ENCODE measurements around the gene UACA. TPM values are rescaled to one million over a fixed set of nuclear protein-coding genes. Genes with fewer than 3 reads are reported as not detected.
A peak's percentile ranks its signal among the peaks of the same experiment; 100 is the strongest.

Gene UACA
- total RNA-seq, 1 experiment from 2014 or later = 141 TPM

GRCh38 chr15:70781236-70781635 is 17.9 kb upstream of the UACA start:
- H3K27me3 Mint-ChIP-seq (ENCODE audit: insufficient read depth, unreplicated experiment) = no peaks in the 10 kb centered on the region
- peaks cover 68% of the 10 kb centered on the region for H3K4me1 Mint-ChIP-seq (ENCODE audit: low read depth, unreplicated experiment)
- BruUV-seq (replicated peaks) = no TSS peak
- peak overlapping the region; percentile 88 for H3K27ac Mint-ChIP-seq (ENCODE audit: unreplicated experiment)
- Histone ChIP-seq H3K36me3 (ENCODE audit: control insufficient read depth, insufficient read depth, low read length) (no peaks in the 10 kb centered on the region), H3K4me3 (ENCODE audit: low read depth, low read length) (no peak overlapping the region), H3K9me3 (no peaks in the 10 kb centered on the region), H3K27me3 (replicated peaks; ENCODE audit: control insufficient read depth, insufficient read depth, low read length) (no peaks in the 10 kb centered on the region), H3K4me1 (peaks cover 73% of the 10 kb centered on the region)
- POLR2A ChIA-PET = no interaction called here
- peaks cover 11% of the 10 kb centered on the region for H3K9me3 Mint-ChIP-seq (ENCODE audit: unreplicated experiment)
- H3K4me3 Mint-ChIP-seq (ENCODE audit: unreplicated experiment) = peak overlapping the region; percentile 27
- H3K36me3 Mint-ChIP-seq (ENCODE audit: insufficient read depth, unreplicated experiment) = peaks cover 5% of the 10 kb centered on the region
- TF ChIP-seq, protein P1, sequence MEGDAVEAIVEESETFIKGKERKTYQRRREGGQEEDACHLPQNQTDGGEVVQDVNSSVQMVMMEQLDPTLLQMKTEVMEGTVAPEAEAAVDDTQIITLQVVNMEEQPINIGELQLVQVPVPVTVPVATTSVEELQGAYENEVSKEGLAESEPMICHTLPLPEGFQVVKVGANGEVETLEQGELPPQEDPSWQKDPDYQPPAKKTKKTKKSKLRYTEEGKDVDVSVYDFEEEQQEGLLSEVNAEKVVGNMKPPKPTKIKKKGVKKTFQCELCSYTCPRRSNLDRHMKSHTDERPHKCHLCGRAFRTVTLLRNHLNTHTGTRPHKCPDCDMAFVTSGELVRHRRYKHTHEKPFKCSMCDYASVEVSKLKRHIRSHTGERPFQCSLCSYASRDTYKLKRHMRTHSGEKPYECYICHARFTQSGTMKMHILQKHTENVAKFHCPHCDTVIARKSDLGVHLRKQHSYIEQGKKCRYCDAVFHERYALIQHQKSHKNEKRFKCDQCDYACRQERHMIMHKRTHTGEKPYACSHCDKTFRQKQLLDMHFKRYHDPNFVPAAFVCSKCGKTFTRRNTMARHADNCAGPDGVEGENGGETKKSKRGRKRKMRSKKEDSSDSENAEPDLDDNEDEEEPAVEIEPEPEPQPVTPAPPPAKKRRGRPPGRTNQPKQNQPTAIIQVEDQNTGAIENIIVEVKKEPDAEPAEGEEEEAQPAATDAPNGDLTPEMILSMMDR (IDR thresholded peaks at IDR 0.05; ENCODE audit: insufficient read depth in 1 of 2, low read depth in 1 of 2, low read length in 1 of 2, severe bottlenecking in 1 of 2, unreplicated experiment in 1 of 2) = no peak
- intact Hi-C loops (cut with micrococcal nuclease; ENCODE audit: unreplicated experiment) = loop anchor here (2.0 kb wide), 1 partner anchor 18 kb away; the partner anchor contains the start of gene UACA
- CTCF ChIA-PET = interaction anchor here (0.5 to 1.1 kb wide), 2 partner anchors 31 to 128 kb away, joined by 3 to 6 read pairs; no protein-coding TSS in a partner anchor
- peak; percentile 67 to 84 for DNase-seq

DNA sequence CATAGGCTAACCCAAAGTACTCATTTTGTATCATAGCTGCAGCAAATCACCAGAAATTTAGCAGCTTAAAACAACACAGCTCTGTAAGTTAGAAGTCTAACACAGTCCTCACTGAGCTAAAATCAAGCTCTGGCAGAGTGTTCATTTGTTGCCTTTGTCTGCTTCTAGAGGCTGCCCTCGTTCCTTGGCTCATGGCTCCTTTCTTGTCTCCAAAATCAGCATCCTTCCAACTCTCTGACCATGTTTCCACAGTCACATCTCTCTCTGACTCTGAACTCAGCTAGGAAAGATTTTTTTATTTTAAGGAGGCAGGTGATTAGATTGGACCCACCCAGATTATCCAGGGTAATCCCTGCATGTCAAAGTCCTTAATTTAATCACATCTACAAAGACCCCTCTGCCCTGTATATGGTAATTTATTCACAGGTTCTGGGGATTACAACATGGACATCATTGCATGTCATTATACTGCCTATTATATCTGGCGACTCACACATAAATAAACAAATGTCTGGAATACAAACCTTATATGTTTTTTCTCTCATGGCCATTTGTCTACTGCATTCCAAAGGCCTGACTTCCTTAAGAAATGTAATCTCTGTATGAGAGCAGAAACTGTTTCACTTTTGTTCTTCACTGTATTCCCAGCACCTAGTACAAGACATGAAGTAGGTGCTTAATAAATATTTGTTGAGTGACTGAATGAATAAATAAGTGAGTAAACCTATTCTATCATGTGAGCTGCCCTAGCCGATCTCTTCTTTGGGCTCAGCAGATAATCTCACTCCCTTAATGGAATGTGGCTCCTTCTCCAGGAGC is 15.1 kb upstream of the UACA start:
- Histone ChIP-seq H3K4me3 (ENCODE audit: low read depth, low read length) (no peak overlapping the region), H3K4me1 (peaks cover 48% of the 10 kb centered on the region), H3K36me3 (ENCODE audit: control insufficient read depth, insufficient read depth, low read length) (no peaks in the 10 kb centered on the region), H3K27me3 (replicated peaks; ENCODE audit: control insufficient read depth, insufficient read depth, low read length) (no peaks in the 10 kb centered on the region), H3K9me3 (no peaks in the 10 kb centered on the region)
- Mint-ChIP-seq H3K27ac (ENCODE audit: unreplicated experiment) (peak overlapping the region; percentile 81), H3K9me3 (ENCODE audit: unreplicated experiment) (peaks cover 11% of the 10 kb centered on the region), H3K36me3 (ENCODE audit: insufficient read depth, unreplicated experiment) (no peaks in the 10 kb centered on the region), H3K4me1 (ENCODE audit: low read depth, unreplicated experiment) (peaks cover 47% of the 10 kb centered on the region), H3K27me3 (ENCODE audit: insufficient read depth, unreplicated experiment) (no peaks in the 10 kb centered on the region), H3K4me3 (ENCODE audit: unreplicated experiment) (peak overlapping the region; percentile 51)
- CTCF ChIA-PET = no interaction called here
- POLR2A ChIA-PET = interaction anchor here (0.6 kb wide), 1 partner anchor 87 kb away, joined by 3 read pairs; no protein-coding TSS in a partner anchor
- TF ChIP-seq, protein P1 (IDR thresholded peaks at IDR 0.05; ENCODE audit: insufficient read depth in 1 of 2, low read depth in 1 of 2, low read length in 1 of 2, severe bottlenecking in 1 of 2, unreplicated experiment in 1 of 2) = no peak
- no peak for DNase-seq
- BruUV-seq (replicated peaks) = no TSS peak
- intact Hi-C loops (cut with micrococcal nuclease; ENCODE audit: unreplicated experiment) = loop anchor here (1.0 kb wide), 1 partner anchor 10 kb away; no protein-coding TSS in a partner anchor

DNA sequence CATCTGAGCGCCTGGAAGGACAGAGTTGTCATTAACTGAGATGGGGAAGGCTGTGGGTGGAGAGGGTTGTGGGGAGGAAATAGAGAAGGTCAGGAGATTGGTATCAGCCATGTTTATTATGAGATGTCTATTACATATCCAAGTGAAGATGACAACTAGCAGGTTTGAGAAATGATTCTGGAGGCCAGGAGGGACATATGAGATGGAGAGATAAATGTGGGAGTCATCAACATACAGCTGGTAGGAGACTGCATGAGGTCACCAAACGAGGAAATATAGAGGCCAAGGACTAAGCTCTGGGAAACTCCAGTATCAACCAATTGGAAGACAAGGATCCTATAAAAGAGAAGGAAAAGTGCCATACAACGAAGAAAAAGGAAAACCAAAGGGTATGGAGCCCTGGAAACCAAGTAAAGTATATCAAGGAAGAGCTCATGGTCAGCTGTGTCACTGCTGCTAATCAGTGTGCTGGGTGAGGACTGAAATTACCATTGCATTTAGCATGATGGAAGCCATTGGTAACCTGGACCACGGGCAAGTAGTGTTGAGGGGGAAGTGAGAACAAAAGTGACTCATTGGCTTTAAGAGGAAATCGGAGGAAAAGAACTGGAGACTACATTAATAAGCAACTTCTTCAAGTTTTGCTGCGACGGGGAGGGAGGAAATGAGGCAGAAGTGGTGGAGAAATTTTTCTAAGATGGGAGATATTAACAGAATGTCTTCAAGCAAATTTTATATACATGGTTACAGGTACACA is 14.0 kb upstream of the UACA start:
- Histone ChIP-seq H3K4me3 (ENCODE audit: low read depth, low read length) (no peak overlapping the region), H3K9me3 (no peaks in the 10 kb centered on the region), H3K36me3 (ENCODE audit: control insufficient read depth, insufficient read depth, low read length) (no peaks in the 10 kb centered on the region), H3K4me1 (peaks cover 39% of the 10 kb centered on the region), H3K27me3 (replicated peaks; ENCODE audit: control insufficient read depth, insufficient read depth, low read length) (no peaks in the 10 kb centered on the region)
- TF ChIP-seq, protein P1 (IDR thresholded peaks at IDR 0.05; ENCODE audit: insufficient read depth in 1 of 2, low read depth in 1 of 2, low read length in 1 of 2, severe bottlenecking in 1 of 2, unreplicated experiment in 1 of 2) = no peak
- ChIA-PET CTCF (no interaction called here), POLR2A (no interaction called here)
- intact Hi-C loops (cut with micrococcal nuclease; ENCODE audit: unreplicated experiment) = no loop called here
- peaks cover 11% of the 10 kb centered on the region for H3K9me3 Mint-ChIP-seq (ENCODE audit: unreplicated experiment)
- DNase-seq = no peak
- no peaks in the 10 kb centered on the region for H3K27me3 Mint-ChIP-seq (ENCODE audit: insufficient read depth, unreplicated experiment)
- no peaks in the 10 kb centered on the region for H3K36me3 Mint-ChIP-seq (ENCODE audit: insufficient read depth, unreplicated experiment)
- H3K27ac Mint-ChIP-seq (ENCODE audit: unreplicated experiment) = peak overlapping the region; percentile 29
- no peak overlapping the region for H3K4me3 Mint-ChIP-seq (ENCODE audit: unreplicated experiment)
- H3K4me1 Mint-ChIP-seq (ENCODE audit: low read depth, unreplicated experiment) = peaks cover 55% of the 10 kb centered on the region
- BruUV-seq (replicated peaks) = no TSS peak

Data from Caco-2 (cell line).